GM19240 (cell line): ENCODE results near the gene ABCA4.
"Not testable (repeated sequence)": the region's sequence is repeated elsewhere in the genome, so short reads cannot be mapped to it uniquely, and the experiment has no call there.

Experiments
- DNase-seq: peaks from one replicate; pipeline ENCODE4 v3.0.0; 2011; ENCODE audit warnings: low spot score; ENCODE audit not compliant: insufficient read length

The ABCA4 gene

DNA sequence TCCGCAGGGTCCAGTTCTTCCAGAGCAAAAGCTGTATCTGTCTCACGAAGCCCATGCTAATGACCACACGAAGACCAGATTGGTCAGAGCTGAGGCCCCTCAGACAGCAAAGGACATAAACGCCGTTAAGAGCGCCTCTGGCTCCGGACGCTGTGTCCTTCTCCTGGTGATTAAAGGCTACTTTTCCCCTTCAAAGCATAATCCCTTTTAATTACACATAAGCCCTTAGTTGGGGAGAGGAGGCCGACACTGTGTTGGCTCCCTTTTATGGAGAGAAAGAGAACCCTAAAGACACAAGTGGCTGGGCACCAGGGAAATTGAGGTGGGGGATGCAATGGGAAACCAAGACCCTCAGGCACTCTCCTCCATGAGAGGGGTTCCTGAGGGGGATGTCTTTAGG, at the start of gene ABCA4:
ABCA4 (minus strand) TSS at position 158 of the 400 bp plus-strand sequence; CDS start at position 55, 103 bp downstream.
- no peak for DNase-seq

DNA sequence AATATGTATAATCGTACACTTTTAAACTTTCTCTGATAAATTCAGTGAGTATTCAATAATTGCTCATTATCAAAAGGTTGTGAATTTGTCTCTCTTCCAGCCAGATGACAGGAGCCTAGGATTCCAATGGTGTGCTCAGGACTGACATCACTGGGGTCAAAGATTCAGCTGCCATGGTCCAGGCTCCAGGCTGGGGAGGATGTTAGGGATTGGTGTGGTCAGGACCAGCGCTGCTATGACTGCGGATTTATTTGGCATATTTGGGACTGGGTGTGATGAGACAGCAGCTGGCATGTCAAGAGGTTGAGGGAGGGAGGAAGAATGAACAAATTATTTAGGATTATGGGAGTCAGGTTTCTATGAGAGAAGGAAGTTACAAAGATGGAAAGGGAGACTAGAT, 48.2 kb upstream of the ABCA4 start:
- no peak for DNase-seq

DNA sequence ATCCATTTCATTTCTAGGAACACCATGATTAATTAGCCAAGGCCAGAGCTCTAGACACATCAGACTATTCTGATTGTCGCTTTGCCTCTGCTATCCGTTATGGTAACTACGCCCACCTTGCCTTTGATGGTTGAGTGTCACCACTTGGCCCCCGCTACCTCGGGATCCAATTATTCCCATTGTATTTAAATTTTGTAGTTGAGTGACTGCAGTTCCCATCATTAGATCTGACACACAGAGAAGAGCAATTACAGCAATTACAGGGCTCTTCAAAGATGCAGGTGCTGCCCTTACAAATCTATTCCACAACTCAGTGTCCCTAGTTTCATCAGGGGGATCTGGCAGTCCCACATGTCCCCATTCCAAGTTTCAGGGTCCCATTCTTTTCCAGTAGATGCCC, 44.9 kb upstream of the ABCA4 start:
- DNase-seq, result no peak

DNA sequence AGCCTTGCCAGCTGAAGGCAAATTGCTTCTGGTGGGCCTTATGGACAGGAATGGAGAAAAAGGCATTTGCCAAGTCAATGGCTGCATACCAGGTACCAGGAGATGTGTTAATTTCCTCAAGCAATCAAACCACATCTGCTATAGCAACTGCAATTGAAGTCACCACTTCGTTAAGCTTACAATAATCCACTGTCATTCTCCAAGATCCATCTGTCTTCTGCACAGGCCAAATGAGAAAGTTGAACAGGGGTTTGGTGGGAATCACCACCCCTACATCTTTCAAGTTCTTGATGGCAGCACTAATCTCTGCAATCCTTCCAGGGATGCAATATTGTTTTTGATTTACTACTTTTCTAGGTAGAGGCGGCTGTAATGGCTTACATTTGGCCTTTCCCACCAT, 43.9 kb upstream of the ABCA4 start:
- DNase-seq, result not testable (repeated sequence)

DNA sequence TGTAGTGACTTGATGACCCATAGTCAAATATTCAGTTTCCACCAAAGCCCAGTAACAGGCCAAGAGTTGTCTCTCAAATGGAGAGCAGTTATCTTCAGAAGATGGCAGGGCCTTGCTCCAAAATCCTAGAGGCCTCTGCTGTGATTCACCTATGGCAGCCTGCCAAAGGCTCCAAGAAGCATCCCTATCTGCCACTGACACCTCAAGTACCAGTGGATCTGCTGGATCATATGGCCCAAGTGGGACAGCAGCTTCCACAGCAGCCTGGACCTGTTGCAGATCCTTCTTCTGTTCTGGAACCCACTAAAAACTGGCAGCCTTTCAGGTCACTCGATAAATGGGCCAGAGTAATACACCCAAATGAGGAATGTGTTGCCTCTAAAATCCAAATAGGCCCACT, 43.2 kb upstream of the ABCA4 start:
- not testable (repeated sequence) for DNase-seq

DNA sequence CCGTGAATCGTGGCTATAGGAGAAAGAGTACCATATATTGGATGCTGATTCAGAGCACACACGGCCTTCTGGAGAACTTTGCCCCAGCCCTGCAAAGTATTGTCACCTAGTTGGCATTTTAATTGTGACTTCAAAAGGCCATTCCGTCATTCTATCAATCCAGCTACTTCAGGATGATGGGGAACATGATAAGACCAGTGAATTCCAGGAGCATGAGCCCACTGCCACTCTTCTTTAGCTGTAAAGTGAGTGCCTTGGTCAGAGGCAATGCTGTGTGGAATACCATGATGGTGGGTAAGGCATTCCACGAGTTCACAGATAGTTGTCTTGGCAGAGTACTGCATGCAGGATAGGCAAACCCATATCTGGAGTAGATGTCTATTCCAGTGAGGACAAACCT, 42.3 kb upstream of the ABCA4 start:
- DNase-seq, result not testable (repeated sequence)

DNA sequence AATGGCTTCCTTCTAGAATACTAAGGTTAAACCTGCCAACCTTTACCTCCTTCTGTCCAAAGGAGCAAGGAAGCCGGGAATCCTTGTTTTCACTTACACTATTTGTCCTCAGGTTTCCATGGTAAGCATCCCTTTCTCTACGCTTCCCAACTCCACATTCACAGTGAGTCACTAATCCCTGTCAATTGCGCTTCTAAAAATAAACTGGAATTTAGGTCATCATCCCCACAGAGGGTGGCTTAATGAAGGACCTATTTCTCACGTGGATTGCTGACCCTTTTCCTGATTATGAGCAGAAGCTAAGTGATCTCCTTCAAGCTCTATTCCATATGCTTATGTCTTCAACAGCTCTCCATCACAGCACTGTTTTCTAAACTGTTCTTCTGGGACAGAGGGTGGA, 39.9 kb upstream of the ABCA4 start:
- no peak for DNase-seq

DNA sequence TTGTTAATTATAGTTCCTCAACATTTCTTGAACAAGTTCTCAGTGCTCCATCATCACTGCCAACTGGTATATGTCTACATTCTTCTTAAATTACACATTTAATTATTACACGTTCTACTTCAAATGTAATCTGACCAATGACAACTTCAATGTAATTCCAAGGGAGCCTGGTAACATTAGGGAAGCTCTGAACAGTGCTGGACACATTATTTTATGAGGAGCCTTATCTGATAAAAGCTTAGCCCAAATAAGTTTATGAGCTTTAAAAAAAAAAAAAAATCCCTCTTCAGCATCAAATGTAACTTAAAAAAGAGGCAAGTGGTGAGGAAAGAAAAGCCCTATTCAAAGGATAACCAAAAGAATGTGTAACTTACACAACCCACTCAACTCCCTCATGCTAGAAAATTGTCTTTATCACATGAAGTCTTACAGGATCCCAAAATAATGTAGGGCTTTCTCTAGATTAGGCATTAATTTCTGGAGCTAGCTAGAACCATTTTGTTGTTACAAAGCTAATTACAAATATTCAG, 35.2 kb upstream of the ABCA4 start:
- no peak for DNase-seq

DNA sequence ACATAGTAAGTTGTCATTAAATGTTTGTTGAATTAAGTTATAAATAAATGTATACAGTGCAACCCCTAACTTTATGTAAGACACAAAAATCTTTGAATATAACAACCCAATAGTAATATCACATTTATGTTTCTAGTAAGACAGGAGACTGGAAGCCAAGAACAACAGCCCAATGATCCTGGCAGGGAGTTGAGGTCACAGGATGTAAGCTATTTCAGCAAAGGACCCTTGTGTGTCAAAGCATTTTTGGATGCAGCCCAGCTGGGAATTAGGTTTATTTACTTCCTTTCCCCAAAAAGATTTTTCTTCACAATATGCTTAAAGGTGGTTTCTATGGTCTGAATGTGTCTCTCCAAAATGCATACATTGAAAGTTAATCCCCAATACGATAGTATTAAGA, 34.0 kb upstream of the ABCA4 start:
- DNase-seq, result no peak

DNA sequence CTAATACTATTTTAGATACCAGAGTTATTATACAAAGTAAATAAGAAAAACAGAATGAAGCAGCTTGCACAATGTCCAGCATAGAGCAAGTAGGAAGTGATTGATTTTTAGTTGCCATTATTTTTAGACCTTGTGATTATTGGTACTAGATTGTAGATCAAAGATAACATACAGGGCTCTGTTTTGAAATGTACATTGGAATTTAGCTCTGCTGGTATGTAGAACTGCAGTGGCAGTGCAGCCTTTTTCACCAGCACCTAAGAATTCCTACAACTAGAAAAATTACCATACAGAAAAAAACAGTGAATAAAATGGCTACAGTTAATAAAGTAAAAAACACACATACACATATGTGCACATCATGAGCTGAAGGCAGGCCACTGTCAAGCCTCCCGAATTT, 32.2 kb upstream of the ABCA4 start:
- no peak for DNase-seq

DNA sequence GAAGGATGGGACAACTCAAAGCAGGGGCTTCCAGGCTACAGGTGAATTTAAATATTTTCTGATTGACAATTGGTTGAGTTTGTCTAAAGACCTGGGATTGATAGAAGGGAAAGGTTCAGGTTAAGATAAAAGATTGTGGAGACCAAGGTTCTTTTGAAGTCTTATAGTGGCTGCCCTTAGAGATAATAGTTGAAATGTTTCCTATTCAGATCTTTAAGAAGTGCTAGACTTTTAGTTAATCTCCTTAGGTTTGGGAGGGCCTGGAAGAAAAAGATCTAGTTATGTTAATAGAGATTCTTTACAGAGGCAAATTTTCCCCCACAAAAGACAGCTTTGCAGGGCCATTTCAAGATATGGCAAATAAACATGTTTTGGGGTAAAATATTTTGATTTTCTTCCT, 28.2 kb upstream of the ABCA4 start:
- DNase-seq, result not testable (repeated sequence)

DNA sequence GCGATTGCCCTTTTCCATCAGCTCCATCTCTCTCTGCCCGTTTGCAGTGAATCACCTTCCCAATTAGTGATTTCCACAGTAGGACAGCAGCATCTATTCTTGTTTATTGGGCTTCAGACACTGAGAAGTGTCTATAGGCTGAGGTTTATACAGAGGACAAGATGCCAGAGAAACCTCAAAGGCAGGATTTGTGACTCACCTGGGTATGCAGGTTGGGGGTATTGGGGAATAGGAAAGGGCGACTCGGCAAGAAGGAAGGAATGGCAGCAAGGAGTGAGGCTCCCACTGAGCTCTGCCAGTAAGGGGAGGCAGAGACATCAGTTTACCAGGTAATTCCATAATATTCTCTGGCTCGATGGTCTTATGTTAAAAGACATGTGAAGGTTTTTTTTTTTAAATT, 25.3 kb upstream of the ABCA4 start:
- no peak for DNase-seq

DNA sequence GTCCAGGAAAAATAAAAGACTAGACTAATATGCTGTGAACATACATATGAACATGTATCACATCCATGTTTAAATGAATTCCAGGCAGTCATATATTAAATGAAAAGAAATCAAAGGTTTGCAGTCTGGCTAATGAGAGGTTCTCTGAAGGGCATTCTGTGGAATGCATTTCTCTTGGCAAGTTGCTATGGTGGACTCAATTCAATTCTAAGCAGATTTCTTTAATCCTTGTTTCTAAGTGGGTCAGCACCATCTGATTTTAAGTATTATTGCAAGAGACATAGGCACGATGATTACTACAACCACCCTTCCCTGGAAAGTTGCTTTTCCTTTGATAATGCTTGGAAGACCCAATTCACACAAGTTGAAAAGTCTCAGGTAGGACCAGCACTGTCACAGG, 23.9 kb upstream of the ABCA4 start:
- DNase-seq, result no peak

DNA sequence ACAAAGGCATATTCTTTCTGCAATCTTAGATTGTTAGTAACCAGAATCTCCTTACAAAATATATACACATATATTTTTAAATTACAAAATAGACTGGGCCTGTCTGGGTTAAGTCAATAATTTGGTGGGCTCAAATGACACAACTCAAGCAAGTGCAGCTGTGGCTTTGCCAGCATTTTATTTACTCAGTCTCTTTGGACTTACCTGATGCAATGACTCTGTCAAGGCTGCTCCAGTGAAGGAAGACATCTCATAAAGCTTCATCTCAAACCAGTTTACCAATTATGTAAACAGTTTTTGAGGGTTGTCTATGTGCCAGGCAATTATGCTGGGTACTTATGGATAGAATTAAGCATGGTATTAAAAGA, 22.8 kb upstream of the ABCA4 start:
- DNase-seq, result no peak

DNA sequence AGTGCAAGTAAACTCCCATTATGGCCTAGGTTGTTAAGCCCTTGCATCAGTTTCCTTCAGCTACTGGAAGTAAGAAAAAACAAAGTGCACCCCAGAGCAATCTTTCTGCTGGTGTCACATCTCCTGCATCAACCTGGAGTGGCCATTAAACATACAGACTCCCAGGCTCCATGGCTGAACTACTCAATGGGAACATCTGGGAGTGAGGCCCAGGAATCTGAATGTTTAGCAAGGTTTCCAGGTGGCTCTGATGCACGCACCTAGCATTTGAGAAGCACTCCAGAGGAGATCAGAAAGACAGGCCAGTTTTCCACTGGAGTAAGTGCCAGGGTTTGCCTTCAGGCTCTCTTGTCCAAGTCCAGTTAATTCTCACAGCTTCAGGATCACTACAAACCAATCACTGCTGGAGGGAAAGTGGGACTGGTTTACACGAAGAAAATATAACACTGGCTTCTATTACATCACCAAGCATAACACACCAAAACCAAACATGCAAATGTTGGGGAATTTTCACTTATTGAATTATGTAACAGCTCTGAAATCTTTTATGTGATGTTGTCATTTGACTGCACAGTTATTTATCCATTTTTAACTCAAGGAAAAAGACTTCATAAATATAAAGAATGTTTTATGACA, 22.3 kb upstream of the ABCA4 start:
- no peak for DNase-seq

DNA sequence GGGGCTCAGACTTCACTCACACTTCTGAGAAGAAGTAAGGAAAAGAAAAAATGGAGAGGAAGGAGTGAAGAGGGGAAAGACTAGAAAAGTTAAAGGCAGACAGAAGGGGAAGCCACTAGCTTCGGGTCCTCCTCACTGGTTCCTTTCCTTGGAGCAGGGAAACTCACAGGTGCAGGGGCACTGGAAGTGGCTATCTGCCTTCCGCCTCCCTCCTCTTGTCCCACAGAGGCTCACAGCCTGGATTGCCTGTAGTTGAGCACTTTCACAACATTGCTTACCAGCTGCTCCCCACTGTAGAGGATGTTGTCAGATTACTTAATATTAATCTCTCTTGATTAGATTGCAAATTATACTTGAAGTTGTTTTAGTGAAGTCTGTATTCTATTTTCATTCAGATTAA, 21.6 kb upstream of the ABCA4 start:
- no peak for DNase-seq

DNA sequence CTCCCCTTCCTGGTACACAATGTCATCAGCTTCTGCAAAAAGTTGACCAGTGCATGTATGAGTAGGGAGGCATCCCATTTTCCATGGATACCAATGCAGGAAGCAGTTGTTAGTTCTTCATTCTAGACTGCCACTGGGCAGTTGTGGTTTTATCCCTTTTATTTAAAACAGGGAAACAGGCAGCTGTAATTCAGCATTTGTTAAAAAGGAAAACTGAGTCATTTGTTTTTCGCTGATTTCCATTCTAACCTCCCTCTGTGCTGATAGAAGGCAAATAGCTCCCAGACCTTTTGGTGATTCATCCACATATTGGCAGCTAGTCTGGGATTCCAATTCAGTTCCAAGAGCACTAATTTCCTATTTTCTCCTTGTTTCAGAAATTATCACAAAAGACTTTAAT, 21.1 kb upstream of the ABCA4 start:
- no peak for DNase-seq

DNA sequence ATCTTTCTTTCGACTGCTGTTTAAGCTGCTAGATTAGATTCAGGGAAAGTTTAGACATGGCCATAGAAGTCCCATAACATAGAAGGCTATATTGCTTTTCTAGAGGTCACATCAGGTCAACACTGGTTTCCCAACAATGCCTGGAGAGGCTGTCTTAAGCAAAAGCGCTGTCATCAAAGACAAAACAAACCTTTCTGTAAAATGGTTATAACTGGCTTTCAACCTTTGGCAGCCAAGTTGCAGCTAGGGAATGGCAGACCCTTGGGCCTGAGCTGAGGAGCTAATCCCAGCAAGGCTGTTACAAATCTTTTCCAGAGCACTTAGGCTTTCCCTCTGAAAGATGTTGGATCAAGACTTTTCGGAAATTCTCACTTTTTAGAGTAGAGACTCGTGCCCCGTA, 11.2 kb upstream of the ABCA4 start:
- no peak for DNase-seq

DNA sequence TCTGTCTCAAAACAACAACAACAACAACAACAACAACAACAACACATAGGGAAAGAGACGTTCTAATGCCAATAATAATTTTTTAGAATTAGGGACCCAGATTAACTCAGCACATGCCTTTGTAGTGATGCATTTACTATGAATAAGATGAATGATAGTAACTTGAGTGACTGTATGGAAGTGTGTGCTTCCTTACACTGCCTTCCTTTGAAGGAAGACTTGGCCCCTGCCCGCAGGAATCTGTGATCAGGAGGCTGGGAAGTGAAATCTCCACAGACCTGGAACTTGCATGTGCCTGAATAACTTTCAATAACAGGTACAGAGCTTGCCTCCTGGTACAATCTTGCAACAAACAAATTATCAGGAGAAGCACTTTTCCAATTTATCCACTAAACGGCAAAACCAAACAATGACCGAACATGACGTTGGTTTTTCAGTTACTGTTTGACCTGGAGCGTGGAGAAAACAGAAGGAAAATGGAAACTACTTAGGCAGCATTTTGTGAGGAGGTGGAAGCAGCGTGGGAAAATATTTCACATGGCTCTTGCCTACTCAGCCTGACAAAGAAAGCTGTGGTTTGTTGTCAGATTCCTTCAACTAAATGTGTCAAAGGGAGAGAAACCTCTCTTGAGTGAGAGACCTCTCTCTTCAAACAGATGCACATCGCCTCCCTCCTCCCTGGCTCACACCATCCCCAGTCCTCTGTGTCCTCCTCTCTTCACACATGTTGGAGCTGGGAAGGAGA, 10.1 kb upstream of the ABCA4 start:
- DNase-seq, result no peak

DNA sequence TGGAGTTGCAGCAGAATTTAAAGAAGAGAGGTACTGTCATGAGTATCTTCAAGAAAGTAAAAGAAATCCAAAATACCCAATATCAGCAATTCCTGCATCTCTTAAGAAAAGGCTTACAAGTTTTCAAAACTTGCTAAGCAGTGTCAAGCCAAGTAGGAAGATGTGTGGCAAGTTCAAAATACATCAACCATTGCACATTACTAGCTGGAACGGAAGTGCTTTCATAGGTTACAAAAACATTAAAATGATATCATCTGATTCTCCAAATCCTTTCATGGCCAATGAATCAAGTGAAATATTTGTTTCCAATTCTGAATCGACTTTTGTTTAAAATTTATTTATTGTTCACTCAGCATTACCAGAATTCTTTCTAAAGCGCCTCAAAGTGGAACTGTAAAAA, 5.7 kb upstream of the ABCA4 start:
- DNase-seq, result no peak

DNA sequence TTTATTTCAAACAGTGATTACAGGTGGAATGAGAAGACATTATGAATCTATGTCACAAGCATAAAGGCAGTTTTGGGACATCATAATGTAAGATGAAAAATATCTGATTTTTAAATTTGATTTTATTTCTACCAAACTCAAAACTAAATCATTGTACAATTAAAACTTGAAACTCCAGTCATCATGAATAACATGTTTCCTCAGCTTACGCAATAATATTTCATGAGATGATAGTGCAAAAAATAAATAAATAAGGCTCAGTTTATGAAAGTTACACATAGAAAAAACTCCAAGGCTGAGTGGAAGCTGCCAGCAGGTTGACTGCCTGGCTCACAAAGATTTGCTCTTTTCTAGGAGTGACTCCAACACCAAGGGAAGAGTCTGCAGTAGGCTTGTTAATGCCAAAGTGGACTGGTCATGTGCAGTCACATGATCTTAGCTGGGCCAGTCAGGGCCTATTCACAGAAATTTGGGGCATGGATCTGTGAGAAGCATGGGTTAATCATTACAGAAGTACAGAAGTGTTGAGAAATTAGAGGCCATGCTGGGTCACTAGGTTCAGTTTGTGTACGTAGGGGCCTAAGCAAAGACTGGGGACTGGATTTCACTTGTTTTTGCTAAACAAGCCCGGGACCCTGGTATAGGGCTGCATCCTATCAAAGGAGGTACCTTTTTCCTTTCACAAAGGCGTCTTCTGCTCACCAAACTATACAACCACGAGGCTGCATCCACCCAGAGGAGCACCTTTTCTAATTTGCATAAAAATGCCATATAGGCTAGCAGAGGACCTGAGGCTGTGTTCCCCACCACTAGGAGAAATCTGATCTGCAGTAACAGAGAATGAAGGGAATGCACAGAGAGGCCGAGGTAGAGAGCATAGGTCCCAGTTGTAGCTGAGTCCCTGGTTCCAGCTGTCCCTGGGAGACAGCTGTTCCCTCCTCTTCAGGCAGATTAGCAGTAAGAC, 4.9 kb upstream of the ABCA4 start:
- DNase-seq, result no peak

DNA sequence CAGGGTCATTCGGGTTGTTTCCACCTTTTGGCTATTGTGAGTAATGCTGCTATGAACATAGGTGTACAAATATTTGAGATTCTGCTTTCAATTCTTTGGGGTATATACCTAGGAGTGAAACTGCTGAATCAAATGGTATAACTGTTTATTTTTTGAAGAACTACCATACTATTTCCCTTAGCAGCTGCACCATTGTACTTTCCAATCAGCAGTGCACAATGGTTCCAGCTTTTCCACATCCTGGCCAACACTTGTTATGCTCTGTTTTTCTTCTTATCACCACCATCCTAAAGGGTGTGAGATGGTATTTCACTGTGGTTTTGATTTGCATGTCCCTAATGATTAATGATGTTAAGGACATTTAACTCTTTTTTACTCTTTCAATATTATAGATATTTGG, 3.6 kb upstream of the ABCA4 start:
- no peak for DNase-seq
